Gastrocnemius medialis (tissue), 4 donors: Measurements from ENCODE around the gene TMCC1.

Experiments
- CTCF ChIP-seq, 5 experiments: fragments of 450-650 bp in 3 of 5; fragments of 200-600 bp in 2 of 5; sonication (generic) in 2 of 5; IDR thresholded peaks in 4 of 5; conservative IDR thresholded peaks in 1 of 5; 1 replicate in 4 of 5; 2 replicates in 1 of 5; pipeline ENCODE4 v1.5.1; 2016 to 2019; ENCODE audit warnings: antibody characterized with exemption in 5 of 5, mild to moderate bottlenecking in 3 of 5, moderate library complexity in 3 of 5
- POLR2A ChIP-seq, 2 donors: fragments of 450-650 bp; IDR thresholded peaks; one replicate each; pipeline ENCODE4 v1.6.1; 2017; ENCODE audit warnings: antibody characterized with exemption in 2 of 2, mild to moderate bottlenecking in 2 of 2, moderate library complexity in 2 of 2

DNA sequence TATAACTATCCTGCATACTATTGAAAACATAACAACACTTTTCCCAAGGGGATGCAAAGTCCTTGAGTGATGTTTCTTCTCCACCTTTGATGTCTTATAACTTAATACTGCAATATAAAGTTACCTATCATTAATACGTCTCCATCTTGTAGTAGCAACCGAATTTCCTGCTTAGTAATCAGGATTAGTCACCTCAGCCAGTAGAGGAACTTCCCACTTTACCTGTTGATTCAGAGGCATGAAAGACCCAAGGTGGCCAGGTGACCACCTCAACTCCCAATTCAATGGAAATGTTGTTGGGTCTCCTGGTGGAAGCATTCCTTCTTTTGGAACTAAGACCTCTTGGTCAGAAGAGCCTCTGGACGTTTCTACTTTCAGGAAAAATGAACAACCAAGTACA lies 3.5 kb upstream of the TMCC1 start:
- TF ChIP-seq CTCF (IDR thresholded peaks at IDR 0.05 in 4 of 5, conservative IDR thresholded peaks at IDR 0.05 in 1 of 5) (no peak), POLR2A (IDR thresholded peaks at IDR 0.05) (no peak)
